WTC11 (cell line): ENCODE measurements around the gene SORCS2. TPM values are rescaled to one million over a fixed set of nuclear protein-coding genes. Genes with fewer than 3 reads are reported as not detected.
A peak's percentile ranks its signal among the peaks of the same experiment; 100 is the strongest.

Experiments
- ATAC-seq: fragments of 200-7000 bp; cut with Tn5 transposase; 2 replicates; pipeline ENCODE4 v1.10.0; 2021; ENCODE audit warnings: mild to moderate bottlenecking, moderate library complexity
- CTCF ChIA-PET: fragments of 300-600 bp; sonication (Branson Sonifier 250); formaldehyde crosslinking; loops from one replicate; lab custom pipeline; 2021; ENCODE audit warnings: antibody characterized with exemption; lab: Charles Lee
- POLR2A ChIA-PET: fragments of 350-600 bp; sonication (Branson Sonifier 250); formaldehyde crosslinking; loops from one replicate; lab custom pipeline; 2021; ENCODE audit warnings: antibody characterized with exemption; lab: Charles Lee
- DNase-seq: peaks from one replicate; pipeline ENCODE4 v3.0.0; 2021; ENCODE audit warnings: low spot score
- H3K27ac Mint-ChIP-seq: 2 replicates; pipeline ENCODE4 v1.8.0; 2021; ENCODE audit warnings: mixed read lengths
- H3K27me3 Mint-ChIP-seq: 2 replicates; pipeline ENCODE4 v1.8.0; 2021; ENCODE audit warnings: low read depth, mild to moderate bottlenecking, moderate library complexity, mixed read lengths
- H3K36me3 Mint-ChIP-seq: 2 replicates; pipeline ENCODE4 v1.8.0; 2021; ENCODE audit warnings: mixed read lengths
- H3K4me1 Mint-ChIP-seq: 2 replicates; pipeline ENCODE4 v1.8.0; 2022; ENCODE audit warnings: mixed read lengths
- H3K4me3 Mint-ChIP-seq: 2 replicates; pipeline ENCODE4 v1.8.0; 2021; ENCODE audit warnings: mild to moderate bottlenecking, moderate library complexity, mixed read lengths
- H3K9me3 Mint-ChIP-seq: 2 replicates; pipeline ENCODE4 v1.8.0; 2021; ENCODE audit warnings: mixed read lengths
- ATF2 ChIP-seq: sonication (generic); formaldehyde crosslinking; IDR thresholded peaks from 2 replicates; pipeline ENCODE4 v1.8.1; 2022; ENCODE audit warnings: low read depth, missing genetic modification reagents, borderline replicate concordance
- CBFB ChIP-seq: sonication (generic); formaldehyde crosslinking; IDR thresholded peaks from 2 replicates; pipeline ENCODE4 v1.8.1; 2022; ENCODE audit warnings: mild to moderate bottlenecking, low read depth, missing genetic modification reagents
- CDX4 ChIP-seq: fragments of 250-450 bp; sonication (Bioruptor Pico); IDR thresholded peaks from 2 replicates; pipeline ENCODE4 v1.9.0; 2021; ENCODE audit warnings: moderate library complexity, mild to moderate bottlenecking, inconsistent platforms, borderline replicate concordance
- E2F1 ChIP-seq: sonication (generic); formaldehyde crosslinking; IDR thresholded peaks from 2 replicates; pipeline ENCODE4 v1.8.0; 2022; ENCODE audit warnings: mild to moderate bottlenecking, missing genetic modification reagents
- E2F5 ChIP-seq: sonication (generic); formaldehyde crosslinking; IDR thresholded peaks from 2 replicates; pipeline ENCODE4 v1.8.1; 2022; ENCODE audit warnings: mild to moderate bottlenecking, moderate library complexity, missing genetic modification reagents
- FOXP1 ChIP-seq: sonication (generic); formaldehyde crosslinking; IDR thresholded peaks from 2 replicates; pipeline ENCODE4 v1.8.0; 2022; ENCODE audit warnings: missing genetic modification reagents, mild to moderate bottlenecking, moderate library complexity, borderline replicate concordance
- JAZF1 ChIP-seq: fragments of 250-450 bp; sonication (Bioruptor Pico); IDR thresholded peaks from 2 replicates; pipeline ENCODE4 v1.9.0; 2021; ENCODE audit warnings: moderate library complexity, mild to moderate bottlenecking, inconsistent platforms
- KAT7 ChIP-seq: sonication (generic); formaldehyde crosslinking; IDR thresholded peaks from 2 replicates; pipeline ENCODE4 v1.8.1; 2023; ENCODE audit warnings: missing genetic modification reagents, mild to moderate bottlenecking, borderline replicate concordance
- MAX ChIP-seq: sonication (generic); formaldehyde crosslinking; IDR thresholded peaks from 2 replicates; pipeline ENCODE4 v1.8.0; 2022; ENCODE audit warnings: mild to moderate bottlenecking, missing genetic modification reagents
- NFE2L1 ChIP-seq: sonication (generic); formaldehyde crosslinking; IDR thresholded peaks from 2 replicates; pipeline ENCODE4 v1.8.1; 2023; ENCODE audit warnings: missing genetic modification reagents
- NR2C2 ChIP-seq: sonication (generic); formaldehyde crosslinking; IDR thresholded peaks from 2 replicates; pipeline ENCODE4 v1.8.0; 2022; ENCODE audit warnings: mild to moderate bottlenecking, missing genetic modification reagents
- NR3C1 ChIP-seq: sonication (generic); formaldehyde crosslinking; conservative IDR thresholded peaks from 2 replicates; pipeline ENCODE4 v1.8.1; 2023; ENCODE audit warnings: low read depth, mild to moderate bottlenecking, missing genetic modification reagents
- PREB ChIP-seq: sonication (generic); formaldehyde crosslinking; IDR thresholded peaks from 2 replicates; pipeline ENCODE4 v1.8.1; 2022; ENCODE audit warnings: mild to moderate bottlenecking, missing genetic modification reagents, moderate library complexity, borderline replicate concordance
- SOX15 ChIP-seq: fragments of 250-450 bp; sonication (Bioruptor Pico); IDR thresholded peaks from 2 replicates; pipeline ENCODE4 v1.9.0; 2021; ENCODE audit warnings: mild to moderate bottlenecking
- SP1 ChIP-seq: sonication (generic); formaldehyde crosslinking; conservative IDR thresholded peaks from 2 replicates; pipeline ENCODE4 v1.8.1; 2022; ENCODE audit warnings: missing genetic modification reagents
- TEAD4 ChIP-seq: sonication (generic); formaldehyde crosslinking; IDR thresholded peaks from 2 replicates; pipeline ENCODE4 v1.8.0; 2022; ENCODE audit warnings: mild to moderate bottlenecking, missing genetic modification reagents
- USF2 ChIP-seq: sonication (generic); formaldehyde crosslinking; IDR thresholded peaks from 2 replicates; pipeline ENCODE4 v1.8.1; 2023; ENCODE audit warnings: mild to moderate bottlenecking, missing genetic modification reagents, moderate library complexity
- ZNF121 ChIP-seq: sonication (generic); formaldehyde crosslinking; IDR thresholded peaks from 2 replicates; pipeline ENCODE4 v1.8.0; 2023; ENCODE audit warnings: missing genetic modification reagents
- ZNF138 ChIP-seq: sonication (generic); formaldehyde crosslinking; conservative IDR thresholded peaks from 2 replicates; pipeline ENCODE4 v1.8.1; 2022; ENCODE audit warnings: mild to moderate bottlenecking, moderate library complexity, missing genetic modification reagents
- ZNF219 ChIP-seq: sonication (generic); formaldehyde crosslinking; IDR thresholded peaks from 2 replicates; pipeline ENCODE4 v1.8.0; 2023; ENCODE audit warnings: missing genetic modification reagents, mild to moderate bottlenecking, borderline replicate concordance
- ZNF232 ChIP-seq: sonication (generic); formaldehyde crosslinking; IDR thresholded peaks from 2 replicates; pipeline ENCODE4 v1.8.0; 2022; ENCODE audit warnings: mild to moderate bottlenecking, missing genetic modification reagents
- ZNF263 ChIP-seq: sonication (generic); formaldehyde crosslinking; IDR thresholded peaks from 2 replicates; pipeline ENCODE4 v1.8.1; 2022; ENCODE audit warnings: low read depth, mild to moderate bottlenecking, moderate library complexity, missing genetic modification reagents
- ZNF396 ChIP-seq: fragments of 250-450 bp; sonication (Bioruptor Pico); IDR thresholded peaks from 2 replicates; pipeline ENCODE4 v1.8.0; 2021; ENCODE audit warnings: mild to moderate bottlenecking, moderate library complexity, borderline replicate concordance
- ZNF512 ChIP-seq: sonication (generic); formaldehyde crosslinking; IDR thresholded peaks from 2 replicates; pipeline ENCODE4 v1.8.1; 2022; ENCODE audit warnings: missing genetic modification reagents, borderline replicate concordance
- ZNF671 ChIP-seq: fragments of 250-450 bp; sonication (Bioruptor Pico); IDR thresholded peaks from 2 replicates; pipeline ENCODE4 v1.8.0; 2021; ENCODE audit warnings: mild to moderate bottlenecking
- total RNA-seq: library from RNA; stranded (reverse); gene quantifications from 3 replicates; pipeline ENCODE4 v1.2.3, GENCODE V29; 2021
- TF ChIP-seq, protein P1 (sequence below): sonication (generic); formaldehyde crosslinking; IDR thresholded peaks from 2 replicates; pipeline ENCODE4 v1.8.1; 2023; ENCODE audit warnings: mild to moderate bottlenecking, moderate library complexity, missing genetic modification reagents

Gene SORCS2
- total RNA-seq, 1 experiment from 2014 or later: 6.6 TPM

- no peak for ATAC-seq
- POLR2A ChIA-PET: no interaction called here
- peaks cover 86% of the 10 kb centered on the region for H3K27me3 Mint-ChIP-seq
- TF ChIP-seq TEAD4 (CRISPR knock-in tag): no peak
- no peak for TF ChIP-seq FOXP1
- TF ChIP-seq CDX4 (CRISPR knock-in tag): no peak
- TF ChIP-seq E2F5 (CRISPR knock-in tag): no peak
- no peak for TF ChIP-seq E2F1 (CRISPR knock-in tag)
- TF ChIP-seq ZNF396 (CRISPR knock-in tag): no peak
- TF ChIP-seq ZNF232 (CRISPR knock-in tag): no peak
- no peak for TF ChIP-seq NFE2L1 (CRISPR knock-in tag)
- no peak for TF ChIP-seq JAZF1 (CRISPR knock-in tag)
- TF ChIP-seq, protein P1, sequence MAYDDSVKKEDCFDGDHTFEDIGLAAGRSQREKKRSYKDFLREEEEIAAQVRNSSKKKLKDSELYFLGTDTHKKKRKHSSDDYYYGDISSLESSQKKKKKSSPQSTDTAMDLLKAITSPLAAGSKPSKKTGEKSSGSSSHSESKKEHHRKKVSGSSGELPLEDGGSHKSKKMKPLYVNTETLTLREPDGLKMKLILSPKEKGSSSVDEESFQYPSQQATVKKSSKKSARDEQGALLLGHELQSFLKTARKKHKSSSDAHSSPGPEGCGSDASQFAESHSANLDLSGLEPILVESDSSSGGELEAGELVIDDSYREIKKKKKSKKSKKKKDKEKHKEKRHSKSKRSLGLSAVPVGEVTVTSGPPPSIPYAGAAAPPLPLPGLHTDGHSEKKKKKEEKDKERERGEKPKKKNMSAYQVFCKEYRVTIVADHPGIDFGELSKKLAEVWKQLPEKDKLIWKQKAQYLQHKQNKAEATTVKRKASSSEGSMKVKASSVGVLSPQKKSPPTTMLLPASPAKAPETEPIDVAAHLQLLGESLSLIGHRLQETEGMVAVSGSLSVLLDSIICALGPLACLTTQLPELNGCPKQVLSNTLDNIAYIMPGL (CRISPR knock-in tag): no peak
- TF ChIP-seq NR2C2 (CRISPR knock-in tag): no peak
- no peak for TF ChIP-seq ZNF219 (CRISPR knock-in tag)
- TF ChIP-seq CBFB: no peak
- TF ChIP-seq SP1 (CRISPR knock-in tag): no peak
- TF ChIP-seq SOX15 (CRISPR knock-in tag): no peak
- no peak for TF ChIP-seq ZNF138 (CRISPR knock-in tag)
- TF ChIP-seq ZNF671 (CRISPR knock-in tag): no peak
- no peak for TF ChIP-seq PREB (CRISPR knock-in tag)
- TF ChIP-seq, all 79 proteins: peak for 0
- Mint-ChIP-seq H3K4me1 (peaks cover 27% of the 10 kb centered on the region), H3K4me3 (no peak overlapping the region), H3K9me3 (peaks cover 28% of the 10 kb centered on the region), H3K27ac (no peak overlapping the region), H3K36me3 (peaks cover 11% of the 10 kb centered on the region)
- DNase-seq: no peak
- CTCF ChIA-PET: no interaction called here
Observed at GRCh38 chr4:7411491-7411890, 219.2 kb downstream of the SORCS2 start.

- H3K27me3 Mint-ChIP-seq: peaks cover 92% of the 10 kb centered on the region
- ATAC-seq (no peak), DNase-seq (peak; percentile 4)
- H3K4me3 Mint-ChIP-seq: no peak overlapping the region
- CTCF ChIA-PET: no interaction called here
- peaks cover 13% of the 10 kb centered on the region for H3K36me3 Mint-ChIP-seq
- H3K9me3 Mint-ChIP-seq: peaks cover 27% of the 10 kb centered on the region
- no peak overlapping the region for H3K27ac Mint-ChIP-seq
- TF ChIP-seq ZNF121 (CRISPR knock-in tag): no peak
- no peak for TF ChIP-seq ATF2 (CRISPR knock-in tag)
- no peak for TF ChIP-seq ZNF232 (CRISPR knock-in tag)
- no peak for TF ChIP-seq ZNF263 (CRISPR knock-in tag)
- no peak for TF ChIP-seq MAX (CRISPR knock-in tag)
- no peak for TF ChIP-seq USF2 (CRISPR knock-in tag)
- no peak for TF ChIP-seq KAT7 (CRISPR knock-in tag)
- TF ChIP-seq ZNF512 (CRISPR knock-in tag): no peak
- TF ChIP-seq NR3C1 (CRISPR knock-in tag): no peak
- POLR2A ChIA-PET: no interaction called here
- H3K4me1 Mint-ChIP-seq: peaks cover 28% of the 10 kb centered on the region
Observed at GRCh38 chr4:7411896-7412553, 219.7 kb downstream of the SORCS2 start.
